ENCODE results near the gene FH. TPM values are rescaled to one million over a fixed set of nuclear protein-coding genes. Genes with fewer than 3 reads are reported as not detected.

Gene FH
- 51.1 and 55.3 TPM in 2 replicates for total RNA-seq

DNA sequence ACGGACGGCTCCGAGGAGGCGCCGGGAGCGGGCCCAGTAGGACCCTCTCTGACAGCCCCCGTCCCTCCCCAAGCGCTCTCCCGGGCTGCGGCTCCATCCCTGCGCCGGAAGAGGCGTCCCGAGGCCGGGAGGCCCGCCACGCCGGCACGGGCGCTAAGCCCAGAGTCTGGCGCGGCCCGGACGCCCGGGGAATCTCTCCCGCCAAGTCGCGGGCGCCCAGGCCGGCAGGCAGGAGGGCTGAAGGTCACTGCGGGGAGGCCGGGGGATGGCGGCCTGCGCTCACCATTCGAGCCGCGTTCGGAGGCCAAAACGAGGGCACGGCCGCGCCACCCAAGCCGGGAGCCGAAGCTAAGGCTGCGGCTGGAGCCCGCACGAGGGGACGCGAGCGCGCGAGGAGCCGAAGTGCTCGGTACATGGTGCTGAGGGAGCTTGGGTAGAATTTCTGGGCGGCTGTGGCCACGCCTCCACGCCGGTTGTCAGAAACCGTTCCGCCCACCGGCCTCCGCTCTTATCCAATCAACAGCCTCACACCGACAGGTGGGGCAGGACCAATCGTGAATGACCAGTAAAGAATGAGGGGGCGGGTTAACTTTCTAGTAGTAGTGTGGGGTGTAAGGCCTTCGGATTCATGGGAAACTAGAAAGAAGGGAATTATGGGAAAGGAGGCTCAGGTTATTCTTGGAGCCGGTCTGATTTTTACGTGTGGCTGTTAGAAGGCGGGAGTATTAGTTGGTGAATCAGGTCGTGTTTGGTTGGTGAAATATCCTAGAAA, at the start of gene FH:
FH (minus strand) TSS at position 448 of the 772 bp plus-strand sequence; CDS start at position 415, 33 bp downstream.
- DNase-seq (ENCODE audit: extremely low read depth, low read depth, low spot score): peak; percentile 88

DNA sequence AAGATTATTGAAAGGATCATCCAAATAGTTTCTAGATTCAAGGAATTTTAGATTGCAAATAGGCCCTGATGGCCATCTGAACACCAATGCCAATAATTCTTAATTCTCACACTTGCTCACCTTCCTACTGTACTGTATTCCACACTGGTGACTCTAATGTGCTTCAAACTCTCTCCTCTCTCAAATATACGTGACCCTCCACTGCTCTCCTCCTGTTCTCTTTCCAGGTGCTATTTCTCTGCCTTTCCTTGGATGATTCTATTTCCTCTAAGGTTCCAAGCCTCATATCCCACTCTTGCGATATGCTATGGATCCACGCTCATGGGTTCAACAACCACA, 41.3 kb upstream of the FH start:
- DNase-seq (ENCODE audit: extremely low read depth, low read depth, low spot score): no peak

DNA sequence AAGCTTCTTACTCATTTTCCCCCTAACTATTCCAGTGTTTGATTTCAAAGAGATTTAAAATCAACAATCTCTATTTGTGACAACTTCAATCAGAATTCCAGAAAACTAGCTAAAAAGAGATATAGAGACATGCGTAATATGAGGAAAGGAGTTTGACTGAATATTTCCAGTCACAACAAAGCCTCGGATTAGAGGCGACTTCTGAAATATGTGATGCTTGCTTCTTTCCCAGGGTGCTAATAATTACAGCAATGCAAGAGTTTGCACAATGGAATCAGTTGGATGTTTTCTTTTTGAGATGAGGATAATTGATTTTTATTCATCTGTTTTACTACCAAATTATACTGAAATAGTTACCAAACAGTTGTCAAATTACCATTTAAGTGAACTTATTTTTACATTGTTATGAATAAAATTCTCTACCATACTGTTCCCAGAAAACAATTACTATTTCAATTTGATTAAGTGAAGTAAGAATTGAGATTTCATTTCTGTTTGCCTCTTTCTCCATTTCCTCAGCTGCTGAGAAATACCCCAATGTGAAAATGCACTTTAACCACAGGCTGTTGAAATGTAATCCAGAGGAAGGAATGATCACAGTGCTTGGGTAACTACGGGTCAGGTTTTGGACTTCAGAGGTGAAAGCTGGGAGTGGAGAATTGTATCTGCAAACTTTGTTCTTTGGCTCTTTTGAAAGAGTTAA, 40.7 kb upstream of the FH start:
- DNase-seq (ENCODE audit: extremely low read depth, low read depth, low spot score): no peak

DNA sequence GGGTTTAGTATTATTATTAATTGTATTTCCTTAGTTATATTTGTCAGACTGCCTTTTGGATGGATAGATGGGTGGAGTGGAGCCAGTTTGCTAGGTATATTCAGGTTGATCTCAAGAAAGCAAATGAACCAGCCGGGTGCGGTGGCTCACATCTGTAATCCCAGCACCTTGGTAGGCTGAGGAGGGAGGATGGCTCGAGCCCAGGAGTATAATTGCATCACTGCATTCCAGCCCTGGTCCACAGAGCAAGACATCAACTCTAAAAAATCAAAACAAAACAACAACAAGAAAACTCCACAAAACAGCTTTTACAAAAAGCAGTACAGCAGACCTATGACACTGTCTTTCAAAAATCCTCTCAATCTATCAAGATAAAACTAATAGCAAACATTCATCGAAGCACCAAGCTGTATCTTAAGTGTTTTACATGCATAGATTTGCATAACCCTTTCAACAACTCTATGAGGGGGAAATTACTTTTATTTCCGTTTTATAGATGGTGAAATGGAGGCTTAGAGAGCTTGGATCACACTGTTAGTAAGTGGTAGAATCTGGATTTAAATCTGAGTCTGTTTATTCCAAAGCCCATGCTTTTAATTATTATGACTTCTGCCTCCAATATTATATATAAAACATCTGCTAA, 38.1 kb upstream of the FH start:
- DNase-seq (ENCODE audit: extremely low read depth, low read depth, low spot score): no peak

DNA sequence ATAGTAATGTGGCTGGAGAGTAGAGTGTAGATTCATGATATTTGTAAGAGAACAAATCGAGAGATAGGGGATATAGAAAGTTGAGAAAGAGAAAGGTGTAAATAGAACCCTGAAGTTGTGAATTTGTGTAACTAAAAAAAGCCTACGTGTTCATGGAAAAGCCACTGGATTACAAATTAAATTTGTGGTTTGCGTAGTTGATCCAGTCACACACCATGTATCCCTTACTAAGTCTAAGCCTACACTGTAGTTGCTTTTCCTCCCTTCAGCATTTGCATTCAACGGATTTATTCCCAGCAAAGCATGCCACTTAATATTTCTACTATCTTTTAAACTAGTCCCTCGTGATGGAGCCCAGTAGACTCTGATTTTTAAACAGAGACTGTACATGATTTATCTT, 37.5 kb upstream of the FH start:
- DNase-seq (ENCODE audit: extremely low read depth, low read depth, low spot score): no peak

DNA sequence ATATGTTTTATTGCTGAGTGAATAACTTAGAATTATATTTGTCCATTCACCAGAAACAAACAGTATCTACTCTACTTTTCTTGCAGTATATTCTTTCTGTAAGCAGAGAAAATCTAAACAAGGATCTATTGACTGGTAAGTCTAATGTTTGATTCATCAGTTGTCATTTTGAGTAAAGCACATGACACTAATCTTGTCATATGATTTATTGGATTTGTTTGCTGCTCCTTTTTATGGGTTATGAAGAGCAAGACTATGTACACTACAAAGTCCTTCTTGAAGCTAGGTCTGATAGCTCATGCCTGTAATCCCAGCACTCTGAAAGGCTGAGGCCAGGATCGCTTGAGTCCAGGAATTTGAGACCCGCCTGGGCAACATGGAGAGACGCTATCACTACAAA, 36.0 kb upstream of the FH start:
- DNase-seq (ENCODE audit: extremely low read depth, low read depth, low spot score): no peak

DNA sequence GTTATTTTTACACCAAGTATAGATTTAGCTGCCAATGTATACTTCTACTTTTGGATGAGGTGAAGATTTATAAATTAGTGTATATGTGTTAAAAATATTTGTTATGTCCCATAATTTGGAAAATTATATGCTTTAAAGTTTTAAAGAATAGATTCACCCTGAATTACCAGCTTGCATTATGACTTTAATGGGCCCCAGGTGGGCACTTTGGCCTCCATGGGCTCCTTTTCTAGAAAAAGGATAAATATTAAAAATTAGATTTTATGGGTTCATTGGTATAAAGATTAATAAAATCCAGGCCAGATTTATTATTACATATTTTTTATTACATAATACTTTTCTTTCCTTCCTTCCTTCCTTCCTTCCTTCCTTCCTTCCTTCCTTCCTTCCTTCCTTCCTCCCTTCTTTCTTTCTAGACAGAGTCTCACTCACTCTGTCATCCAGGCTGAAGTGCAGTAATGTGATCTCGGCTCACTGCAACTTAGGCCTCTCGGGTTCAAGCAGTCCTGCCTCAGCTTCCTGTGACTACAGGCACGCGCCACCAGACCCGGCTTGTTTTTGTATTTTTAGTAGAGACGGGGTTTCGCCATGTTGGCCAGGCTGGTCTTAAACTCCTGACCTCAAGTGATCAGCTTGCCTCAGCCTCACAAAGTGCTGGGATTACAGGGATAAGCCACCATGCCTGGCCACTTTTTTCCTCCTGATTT, 34.5 kb upstream of the FH start:
- DNase-seq (ENCODE audit: extremely low read depth, low read depth, low spot score): no peak

DNA sequence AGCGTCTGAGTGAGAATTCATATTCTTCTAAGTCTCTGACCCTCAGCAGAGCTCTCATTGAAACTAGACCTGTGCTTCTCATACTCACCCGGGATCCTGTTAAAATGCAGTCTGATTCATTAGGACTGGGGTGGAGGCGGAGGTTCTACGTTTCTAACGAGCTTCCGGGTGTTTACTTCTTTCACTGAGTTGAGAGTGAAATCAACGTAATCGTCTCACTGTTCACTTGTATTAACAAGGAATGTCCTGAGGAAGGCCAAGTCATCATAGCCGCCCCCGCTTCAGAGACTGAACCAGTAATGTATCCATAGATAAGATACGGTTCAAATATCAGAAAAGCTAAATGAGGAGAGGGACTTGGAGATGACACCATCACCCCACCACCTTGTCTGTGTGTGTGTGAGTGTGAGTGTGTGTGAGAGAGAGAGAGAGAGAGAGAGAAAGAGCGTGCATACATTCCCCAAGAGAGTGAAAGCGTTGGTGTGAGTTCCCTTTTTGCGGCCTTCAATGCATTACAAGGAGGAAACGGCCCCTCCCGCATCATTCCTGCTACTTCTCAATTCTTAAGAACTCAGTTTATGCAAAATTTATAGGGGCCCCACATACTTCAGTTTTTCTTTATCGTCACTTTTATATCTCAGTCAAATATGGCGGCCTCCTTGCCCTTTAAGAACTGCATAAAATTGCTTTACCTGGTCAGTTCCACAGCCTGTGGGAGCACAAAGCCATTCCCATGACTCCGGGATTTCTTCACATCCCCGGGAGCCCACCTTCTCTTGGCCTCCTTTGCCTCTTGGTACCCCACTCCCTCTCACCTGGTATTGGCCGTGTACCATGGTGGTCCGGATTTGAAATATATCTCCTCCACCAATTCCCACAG, 32.4 kb upstream of the FH start:
- DNase-seq (ENCODE audit: extremely low read depth, low read depth, low spot score): no peak

DNA sequence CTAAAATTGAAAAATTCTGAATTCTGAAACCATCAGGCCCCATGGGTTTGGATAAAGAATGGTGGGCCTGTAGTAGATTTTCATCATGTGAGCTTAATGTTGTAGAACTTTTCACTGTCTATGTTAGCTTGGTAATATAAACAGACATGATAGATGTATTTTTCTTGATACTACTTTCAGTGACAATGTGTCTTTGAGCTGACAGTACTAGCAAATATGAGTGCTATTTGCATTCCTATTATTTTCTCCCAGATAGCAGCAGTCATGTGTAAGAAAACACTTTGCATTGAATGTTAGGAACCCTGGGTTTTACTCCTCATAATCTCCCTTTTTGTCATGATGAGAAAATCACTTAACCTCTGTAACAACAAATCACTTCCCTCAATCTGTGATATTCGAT, 30.8 kb upstream of the FH start:
- no peak for DNase-seq (ENCODE audit: extremely low read depth, low read depth, low spot score)

DNA sequence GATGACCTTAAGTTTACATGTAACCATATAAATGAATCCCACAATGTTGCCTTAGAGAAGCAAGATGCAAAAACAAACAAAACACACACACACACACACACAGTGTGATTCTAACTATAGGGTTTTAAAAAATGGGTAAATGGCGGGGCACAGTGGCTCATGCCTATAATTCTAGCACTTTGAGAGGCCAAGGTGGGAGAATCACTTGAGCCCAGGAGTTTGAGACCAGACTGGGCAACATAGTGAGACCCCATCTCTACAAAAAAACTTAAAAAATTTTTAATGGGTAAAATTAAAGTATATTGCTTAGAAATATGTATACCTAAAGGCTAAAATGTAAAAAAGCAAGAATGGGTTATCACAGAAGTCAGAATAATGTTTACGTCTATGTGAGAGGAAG, 28.5 kb upstream of the FH start:
- no peak for DNase-seq (ENCODE audit: extremely low read depth, low read depth, low spot score)

DNA sequence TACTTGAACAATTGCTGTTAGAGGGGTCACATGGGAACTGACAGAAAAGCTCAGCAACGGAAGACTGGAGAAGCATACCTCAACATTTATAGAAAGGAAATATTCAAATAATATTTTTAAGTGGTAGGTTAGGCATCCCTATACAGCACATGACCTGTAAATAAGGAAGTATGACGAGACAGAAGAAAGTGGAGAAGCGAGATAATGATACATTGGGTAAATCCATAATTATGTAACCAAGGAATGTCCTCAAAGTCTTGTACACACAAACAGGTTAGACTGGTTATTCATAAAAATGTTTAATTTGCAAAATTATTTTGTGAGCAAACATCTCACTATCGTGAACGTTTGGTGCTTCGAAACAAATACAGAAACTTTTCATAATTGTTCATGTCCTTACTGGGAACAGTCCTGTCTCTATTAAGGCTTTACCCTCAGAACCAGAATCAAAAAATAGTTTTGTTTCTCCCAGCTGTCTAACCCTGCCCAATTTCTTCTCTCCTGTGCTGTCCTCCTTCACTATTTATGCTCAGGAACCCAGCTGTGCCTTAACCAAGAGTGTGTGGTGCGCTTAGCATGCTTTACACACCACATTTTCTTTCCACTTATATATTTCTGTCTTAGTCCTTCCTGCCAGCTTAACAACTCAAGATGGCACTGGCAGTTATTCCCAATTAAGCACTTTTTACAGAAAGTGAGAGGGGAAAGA, 22.8 kb upstream of the FH start:
- DNase-seq (ENCODE audit: extremely low read depth, low read depth, low spot score): no peak

DNA sequence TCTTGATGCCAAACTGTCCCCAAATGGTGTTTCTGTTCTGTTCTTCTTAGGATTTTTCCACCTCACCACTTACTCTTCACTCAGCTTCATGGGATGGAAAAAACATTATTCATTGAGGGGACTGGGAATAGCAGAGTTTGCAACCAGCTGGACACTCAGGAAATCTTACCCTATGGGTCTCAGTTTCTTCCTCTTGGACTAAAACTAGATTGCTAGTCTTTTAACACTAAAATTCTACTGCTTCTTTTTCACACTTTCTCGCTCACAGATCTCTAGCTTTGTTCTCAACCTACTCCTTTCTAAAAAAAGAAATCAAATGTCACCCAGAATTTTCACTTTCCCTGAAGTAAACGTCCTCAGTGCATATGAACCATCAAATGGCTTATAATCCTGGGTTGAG, 17.4 kb upstream of the FH start:
- DNase-seq (ENCODE audit: extremely low read depth, low read depth, low spot score): no peak

DNA sequence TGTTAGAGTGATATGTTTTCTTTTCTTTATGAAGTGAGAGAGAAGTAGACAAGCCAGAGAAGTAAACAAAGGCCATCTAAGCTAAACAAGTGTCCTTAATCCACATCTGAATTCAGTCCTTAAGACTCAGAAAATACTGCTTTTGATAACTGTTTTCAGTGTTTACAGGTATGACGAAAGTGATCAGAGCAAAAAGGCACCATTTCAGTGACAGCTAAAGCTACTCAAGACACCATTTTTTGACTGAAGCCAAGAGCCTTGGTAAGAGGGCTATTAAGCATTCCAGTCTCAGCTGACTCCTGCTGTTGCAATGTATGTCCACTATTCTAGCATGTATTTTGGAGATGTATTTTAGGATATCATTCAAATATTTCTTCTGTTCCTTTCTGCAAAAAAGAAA, 16.7 kb upstream of the FH start:
- DNase-seq (ENCODE audit: extremely low read depth, low read depth, low spot score): no peak

DNA sequence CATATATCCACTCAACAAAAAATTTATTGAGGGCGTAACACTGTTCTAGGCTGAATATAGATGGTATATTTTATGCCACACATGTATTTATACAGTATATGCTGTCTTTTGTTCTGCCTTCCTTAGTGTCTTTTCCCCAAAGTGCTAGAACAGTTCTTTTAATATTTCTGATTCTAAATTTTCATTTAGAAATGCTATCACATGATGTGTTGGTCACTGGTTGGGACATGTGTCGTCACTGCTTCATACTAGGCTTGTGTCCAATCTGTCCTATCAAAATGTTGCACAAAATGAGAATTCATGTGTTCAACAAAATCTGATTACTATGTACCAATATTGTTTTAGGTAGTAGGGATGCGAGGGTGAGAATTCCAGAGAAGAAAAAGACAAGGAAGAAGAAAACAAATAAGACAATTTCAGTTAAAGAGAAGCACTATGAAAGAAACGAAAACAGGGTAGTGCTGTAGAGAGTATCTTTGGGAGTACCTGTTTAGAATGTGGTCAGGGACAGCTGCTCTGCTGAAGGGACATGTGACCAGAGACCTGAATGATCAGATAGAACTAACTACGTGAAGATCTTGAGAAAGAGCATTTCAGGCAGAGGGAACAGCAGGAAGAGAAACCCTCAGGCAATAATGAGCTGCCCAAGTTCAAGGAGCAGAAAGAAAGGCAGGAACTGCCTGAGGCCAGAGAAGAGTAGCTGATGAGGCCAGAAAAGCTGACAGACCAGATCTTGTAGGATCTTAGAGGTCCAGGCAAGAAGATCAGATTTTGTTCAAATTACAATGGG, 14.0 kb upstream of the FH start:
- no peak for DNase-seq (ENCODE audit: extremely low read depth, low read depth, low spot score)

DNA sequence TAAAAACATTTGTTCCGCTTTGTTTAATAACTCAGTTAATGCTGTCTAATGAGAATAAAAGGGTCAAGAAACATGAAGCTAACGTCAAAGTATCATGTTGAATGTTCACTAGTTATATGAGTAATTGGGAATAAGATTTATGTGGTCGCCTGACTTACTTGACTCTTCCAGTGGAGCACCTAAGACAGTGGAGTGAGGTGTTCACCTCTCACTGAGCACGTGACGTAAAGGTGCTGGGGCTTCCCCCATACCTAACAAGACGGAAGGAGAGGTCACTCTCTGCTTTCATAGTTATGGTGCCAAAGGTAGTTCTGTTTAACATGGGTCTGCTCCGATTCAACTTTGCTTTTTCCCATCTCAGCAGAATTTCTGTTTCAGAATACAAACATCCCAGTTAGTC, 13.3 kb upstream of the FH start:
- DNase-seq (ENCODE audit: extremely low read depth, low read depth, low spot score): no peak

DNA sequence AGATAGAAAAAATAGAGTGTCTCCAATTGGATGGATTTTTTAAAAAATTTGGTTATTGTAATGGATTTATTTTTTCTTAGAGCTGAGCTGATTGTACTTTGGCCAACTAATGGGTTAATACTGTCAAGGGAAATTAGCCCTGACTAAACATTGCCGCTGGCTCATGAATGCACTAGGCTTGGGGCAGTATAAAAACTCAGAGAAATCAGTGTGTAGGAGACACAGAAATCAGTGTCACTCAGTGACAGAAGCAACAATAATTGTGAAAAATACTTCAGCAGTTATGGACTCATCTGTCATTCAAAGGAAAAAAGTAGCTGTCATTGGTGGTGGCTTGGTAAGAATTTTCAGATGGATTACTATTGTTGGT, 12.6 kb upstream of the FH start, which contains the start of gene KMO:
KMO (plus strand) TSS at position 217 of the 370 bp plus-strand sequence; CDS start at position 284, 67 bp downstream.
- DNase-seq (ENCODE audit: extremely low read depth, low read depth, low spot score): no peak

DNA sequence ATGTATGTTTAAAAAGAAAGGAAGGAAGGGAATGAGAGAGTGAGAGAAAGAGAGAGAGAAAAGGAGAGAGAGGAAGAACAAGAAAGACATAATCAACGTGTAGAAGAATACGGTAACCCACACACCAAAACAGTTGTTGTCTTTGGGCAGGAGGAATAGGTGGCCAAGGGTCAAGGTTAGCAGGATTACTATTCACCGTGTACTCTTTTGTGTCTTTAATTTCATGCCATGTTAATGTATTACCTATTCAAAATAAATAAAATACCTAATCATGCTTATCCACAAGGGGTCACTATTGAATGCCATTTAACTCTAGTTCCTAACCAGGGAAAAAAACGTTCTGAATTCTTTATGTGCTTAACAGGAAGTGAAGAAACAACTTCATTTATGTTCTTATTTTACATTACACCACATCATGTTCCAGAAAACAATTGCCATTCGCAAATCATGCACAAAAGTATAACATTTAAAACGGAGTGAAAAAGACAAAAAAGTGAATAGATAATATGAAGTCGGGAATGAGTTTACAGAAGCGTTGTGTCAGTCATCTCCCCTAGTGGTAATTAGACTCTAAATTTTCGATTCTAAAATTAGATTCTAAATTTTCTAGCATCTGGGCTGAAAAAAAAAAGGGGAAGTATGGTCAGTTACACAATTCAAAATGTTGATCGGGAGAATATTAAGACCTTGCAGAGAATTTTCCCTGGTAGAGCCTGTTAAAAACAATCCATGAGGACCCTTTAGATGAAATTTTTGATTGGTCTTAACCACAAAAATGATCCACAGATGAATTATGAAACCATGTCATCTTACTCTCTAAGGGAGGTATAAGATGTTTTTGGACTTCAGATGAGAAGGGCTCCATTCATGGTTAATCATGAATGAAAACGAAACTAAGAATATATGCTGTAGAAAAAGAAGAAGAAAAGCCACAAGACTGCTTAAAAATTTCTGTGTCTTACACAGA, 11.9 kb upstream of the FH start:
- DNase-seq (ENCODE audit: extremely low read depth, low read depth, low spot score): peak; percentile 56

DNA sequence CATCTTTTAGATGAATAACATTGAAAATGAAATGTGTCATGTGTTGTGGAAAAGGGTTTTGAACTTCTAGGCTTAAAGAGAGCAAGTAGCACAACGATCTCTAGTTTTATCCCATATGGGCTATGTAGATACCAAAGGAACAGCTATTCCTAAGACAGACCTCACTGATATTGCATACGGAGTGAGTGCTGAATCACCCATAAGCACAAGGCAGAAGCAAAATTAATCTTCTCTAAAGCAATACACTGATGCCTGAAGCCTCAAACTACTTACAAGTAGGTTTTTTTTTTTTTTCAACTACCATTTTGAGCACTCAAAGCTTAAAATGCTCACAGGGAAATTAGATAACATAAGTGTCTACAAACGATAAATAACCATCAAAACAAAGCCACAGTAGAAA, 7.6 kb upstream of the FH start:
- DNase-seq (ENCODE audit: extremely low read depth, low read depth, low spot score): no peak

All from glomerular endothelial cell (primary cell).